Measurements from ENCODE around the gene EGFL8. TPM values are rescaled to one million over a fixed set of nuclear protein-coding genes. Genes with fewer than 3 reads are reported as not detected.

The EGFL8 gene
- total and polyA plus RNA-seq, 9 of the 15 experiments (the other 6 are each of a cell fraction or from before 2014, with no cell fraction given) = 2.2 to 47.4 (median 14.2) TPM

- TF ChIP-seq, protein P1, sequence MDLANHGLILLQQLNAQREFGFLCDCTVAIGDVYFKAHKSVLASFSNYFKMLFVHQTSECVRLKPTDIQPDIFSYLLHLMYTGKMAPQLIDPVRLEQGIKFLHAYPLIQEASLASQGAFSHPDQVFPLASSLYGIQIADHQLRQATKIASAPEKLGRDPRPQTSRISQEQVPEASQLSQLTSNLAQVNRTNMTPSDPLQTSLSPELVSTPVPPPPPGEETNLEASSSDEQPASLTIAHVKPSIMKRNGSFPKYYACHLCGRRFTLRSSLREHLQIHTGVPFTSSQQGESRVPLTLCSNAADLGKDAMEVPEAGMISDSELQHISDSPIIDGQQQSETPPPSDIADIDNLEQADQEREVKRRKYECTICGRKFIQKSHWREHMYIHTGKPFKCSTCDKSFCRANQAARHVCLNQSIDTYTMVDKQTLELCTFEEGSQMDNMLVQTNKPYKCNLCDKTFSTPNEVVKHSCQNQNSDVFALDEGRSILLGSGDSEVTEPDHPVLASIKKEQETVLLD (IDR thresholded peaks at IDR 0.05) = 0 out of 2 replicates have a peak, but pooled peaks have one; percentile 3
- TF ChIP-seq CTBP1 (IDR thresholded peaks at IDR 0.05; ENCODE audit: borderline replicate concordance) (no peak; the same call in 1 of the 2 replicates), SUPT5H (IDR thresholded peaks at IDR 0.05) (peak; percentile 96), NR1H2 (CRISPR knock-in tag; IDR thresholded peaks at IDR 0.05) (no peak), ZNF165 (CRISPR knock-in tag; IDR thresholded peaks at IDR 0.05; ENCODE audit: borderline replicate concordance) (0 out of 2 replicates have a peak, but pooled peaks have one; percentile 77), ZNF707 (CRISPR knock-in tag; conservative IDR thresholded peaks at IDR 0.05) (no peak), ZNF551 (CRISPR knock-in tag; IDR thresholded peaks at IDR 0.05) (no peak), ELK3 (CRISPR knock-in tag; IDR thresholded peaks at IDR 0.05) (no peak), POLR2H (tag; IDR thresholded peaks at IDR 0.05; ENCODE audit: low read depth) (peak; percentile 86), ETV1 (tag; conservative IDR thresholded peaks at IDR 0.05; ENCODE audit: low read depth) (no peak; the same call in none of the 2 replicates), CHD4 (IDR thresholded peaks at IDR 0.05; ENCODE audit: insufficient read depth, insufficient replicate concordance, low read depth, low read length, poor library complexity, severe bottlenecking) (no peak), PCBP1 (IDR thresholded peaks at IDR 0.05; ENCODE audit: low read depth, low read length, poor library complexity, severe bottlenecking) (no peak), KLF13 (tag; IDR thresholded peaks at IDR 0.05; ENCODE audit: borderline replicate concordance, low read depth) (no peak), ZNF778 (CRISPR knock-in tag; IDR thresholded peaks at IDR 0.05) (no peak), HMG20B (CRISPR knock-in tag; IDR thresholded peaks at IDR 0.05) (no peak), SMAD2 (IDR thresholded peaks at IDR 0.05; ENCODE audit: low read depth, low read length) (no peak), HNRNPUL1 (IDR thresholded peaks at IDR 0.05; ENCODE audit: low read length) (no peak), MBD1 (CRISPR knock-in tag; IDR thresholded peaks at IDR 0.05) (no peak), ZNF830 (CRISPR knock-in tag; IDR thresholded peaks at IDR 0.05) (no peak), TAF9B (IDR thresholded peaks at IDR 0.05; ENCODE audit: partially characterized antibody) (peak; percentile 75)
- TF ChIP-seq, protein P2, sequence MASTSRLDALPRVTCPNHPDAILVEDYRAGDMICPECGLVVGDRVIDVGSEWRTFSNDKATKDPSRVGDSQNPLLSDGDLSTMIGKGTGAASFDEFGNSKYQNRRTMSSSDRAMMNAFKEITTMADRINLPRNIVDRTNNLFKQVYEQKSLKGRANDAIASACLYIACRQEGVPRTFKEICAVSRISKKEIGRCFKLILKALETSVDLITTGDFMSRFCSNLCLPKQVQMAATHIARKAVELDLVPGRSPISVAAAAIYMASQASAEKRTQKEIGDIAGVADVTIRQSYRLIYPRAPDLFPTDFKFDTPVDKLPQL (IDR thresholded peaks at IDR 0.05; ENCODE audit: extremely low read depth, insufficient read length) = no peak
- TF ChIP-seq, protein P3, sequence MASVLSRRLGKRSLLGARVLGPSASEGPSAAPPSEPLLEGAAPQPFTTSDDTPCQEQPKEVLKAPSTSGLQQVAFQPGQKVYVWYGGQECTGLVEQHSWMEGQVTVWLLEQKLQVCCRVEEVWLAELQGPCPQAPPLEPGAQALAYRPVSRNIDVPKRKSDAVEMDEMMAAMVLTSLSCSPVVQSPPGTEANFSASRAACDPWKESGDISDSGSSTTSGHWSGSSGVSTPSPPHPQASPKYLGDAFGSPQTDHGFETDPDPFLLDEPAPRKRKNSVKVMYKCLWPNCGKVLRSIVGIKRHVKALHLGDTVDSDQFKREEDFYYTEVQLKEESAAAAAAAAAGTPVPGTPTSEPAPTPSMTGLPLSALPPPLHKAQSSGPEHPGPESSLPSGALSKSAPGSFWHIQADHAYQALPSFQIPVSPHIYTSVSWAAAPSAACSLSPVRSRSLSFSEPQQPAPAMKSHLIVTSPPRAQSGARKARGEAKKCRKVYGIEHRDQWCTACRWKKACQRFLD (CRISPR knock-in tag; IDR thresholded peaks at IDR 0.05) = peak; percentile 91; the same call in 1 of the 2 replicates
Measured at GRCh38 chr6:32195902-32196681, 31.7 kb downstream of the EGFL8 start (continued).

Data from K562 (cell line).